Neural progenitor cell (in vitro differentiated cells): Measurements from ENCODE around the gene PAH. TPM values are rescaled to one million over a fixed set of nuclear protein-coding genes. Genes with fewer than 3 reads are reported as not detected.
A peak's percentile ranks its signal among the peaks of the same experiment; 100 is the strongest.

Experiments
- DNase-seq: peaks from one replicate; pipeline ENCODE4 v3.0.0-alpha.2; 2016; ENCODE audit warnings: low spot score
- H2AFZ ChIP-seq: fragments of 200-600 bp; sonication (generic); replicated peaks from 2 replicates; pipeline ENCODE4 v1.6.1; 2016; ENCODE audit warnings: antibody characterized with exemption
- H3F3A ChIP-seq: fragments of 200-600 bp; sonication (generic); 2 replicates; pipeline ENCODE4 v1.6.1; 2016; ENCODE audit warnings: antibody characterized with exemption, low read depth
- H3K27ac ChIP-seq: fragments of 200-600 bp; sonication (generic); 2 replicates; pipeline ENCODE4 v1.5.1; 2016; ENCODE audit warnings: mild to moderate bottlenecking
- H3K27me3 ChIP-seq: fragments of 200-600 bp; sonication (generic); 2 replicates; pipeline ENCODE4 v1.6.1; 2016; ENCODE audit warnings: mild to moderate bottlenecking, moderate library complexity
- H3K36me3 ChIP-seq: fragments of 200-600 bp; sonication (generic); 2 replicates; pipeline ENCODE4 v1.5.1; 2016
- H3K4me1 ChIP-seq: fragments of 200-600 bp; sonication (generic); 2 replicates; pipeline ENCODE4 v1.6.1; 2016; ENCODE audit warnings: mixed run types
- H3K4me2 ChIP-seq: fragments of 200-600 bp; sonication (generic); 2 replicates; pipeline ENCODE4 v1.6.1; 2016
- H3K4me3 ChIP-seq: fragments of 200-600 bp; sonication (generic); 2 replicates; pipeline ENCODE4 v1.5.1; 2016
- H3K79me2 ChIP-seq: fragments of 200-600 bp; sonication (generic); 2 replicates; pipeline ENCODE4 v1.6.1; 2016; ENCODE audit warnings: low read depth
- H3K9ac ChIP-seq: fragments of 200-600 bp; sonication (generic); 2 replicates; pipeline ENCODE4 v1.6.1; 2016
- H3K9me3 ChIP-seq: fragments of 200-600 bp; sonication (generic); 2 replicates; pipeline ENCODE4 v1.5.1; 2016; ENCODE audit warnings: low read depth
- H4K20me1 ChIP-seq: fragments of 200-600 bp; sonication (generic); 2 replicates; pipeline ENCODE4 v1.6.1; 2016; ENCODE audit warnings: low read depth
- H3K27ac Mint-ChIP-seq: 3 replicates; pipeline ENCODE4 v1.8.0; 2021; ENCODE audit warnings: mixed read lengths
- H3K27me3 Mint-ChIP-seq: 2 replicates; pipeline ENCODE4 v1.8.0; 2022; ENCODE audit warnings: low read depth, mild to moderate bottlenecking, inconsistent platforms, moderate library complexity, mixed read lengths; ENCODE audit not compliant: insufficient read depth
- H3K36me3 Mint-ChIP-seq: 3 replicates; pipeline ENCODE4 v1.8.0; 2021; ENCODE audit warnings: mixed read lengths
- H3K4me1 Mint-ChIP-seq: 3 replicates; pipeline ENCODE4 v1.8.0; 2021; ENCODE audit warnings: mixed read lengths
- H3K4me3 Mint-ChIP-seq: 3 replicates; pipeline ENCODE4 v1.8.0; 2021; ENCODE audit warnings: mild to moderate bottlenecking, moderate library complexity, mixed read lengths
- H3K9me3 Mint-ChIP-seq: 3 replicates; pipeline ENCODE4 v1.8.0; 2020; ENCODE audit warnings: mixed read lengths
- CTCF ChIP-seq: fragments of 200-600 bp; sonication (generic); IDR thresholded peaks from 2 replicates; pipeline ENCODE4 v1.5.1; 2017; ENCODE audit warnings: antibody characterized with exemption, mild to moderate bottlenecking
- EZH2 ChIP-seq: fragments of 200-600 bp; sonication (generic); IDR thresholded peaks from 2 replicates; pipeline ENCODE4 v1.6.1; 2017; ENCODE audit warnings: antibody characterized with exemption, mild to moderate bottlenecking, moderate library complexity
- EZH2phosphoT487 ChIP-seq: fragments of 200-600 bp; sonication (generic); IDR thresholded peaks from 2 replicates; pipeline ENCODE4 v1.6.1; 2017; ENCODE audit warnings: antibody characterized with exemption
- total RNA-seq: library from RNA; depleted of rRNA; stranded (reverse); fragments of >200 nt; gene quantifications from 2 replicates; pipeline ENCODE4 v1.2.3, GENCODE V29; 2015; ENCODE audit warnings: low replicate concordance

The PAH gene
- total RNA-seq, 1 donor from 2014 or later: 0.07 TPM

GRCh38 chr12:102873077-102873476, 44.0 kb downstream of the PAH start:
- Mint-ChIP-seq H3K27me3 (no peaks in the 10 kb centered on the region), H3K4me3 (no peak overlapping the region), H3K27ac (no peak overlapping the region), H3K36me3 (no peaks in the 10 kb centered on the region), H3K4me1 (peaks cover 21% of the 10 kb centered on the region), H3K9me3 (no peaks in the 10 kb centered on the region)
- H3K4me1 ChIP-seq: peaks cover 10% of the 10 kb centered on the region
- peaks cover 8% of the 10 kb centered on the region for H3F3A ChIP-seq
- H2AFZ ChIP-seq: no peak overlapping the region
- H4K20me1 ChIP-seq: no peaks in the 10 kb centered on the region
- TF ChIP-seq EZH2 (no peak), CTCF (no peak), EZH2phosphoT487 (no peak)
- H3K27me3 ChIP-seq: no peaks in the 10 kb centered on the region
- no peak overlapping the region for H3K27ac ChIP-seq
- no peaks in the 10 kb centered on the region for H3K9me3 ChIP-seq
- H3K36me3 ChIP-seq: no peaks in the 10 kb centered on the region
- DNase-seq: no peak
- no peaks in the 10 kb centered on the region for H3K79me2 ChIP-seq
- no peak overlapping the region for H3K4me3 ChIP-seq
- no peak overlapping the region for H3K4me2 ChIP-seq
- no peak overlapping the region for H3K9ac ChIP-seq

- H3K27me3 Mint-ChIP-seq: no peaks in the 10 kb centered on the region
- H3K4me1 ChIP-seq: peaks cover 20% of the 10 kb centered on the region
- peaks cover 8% of the 10 kb centered on the region for H3F3A ChIP-seq
- H3K9me3 Mint-ChIP-seq: no peaks in the 10 kb centered on the region
- no peaks in the 10 kb centered on the region for H4K20me1 ChIP-seq
- TF ChIP-seq CTCF (no peak), EZH2 (no peak)
- H3K36me3 Mint-ChIP-seq: no peaks in the 10 kb centered on the region
- no peaks in the 10 kb centered on the region for H3K79me2 ChIP-seq
- no peak overlapping the region for H3K27ac ChIP-seq
- no peak overlapping the region for H2AFZ ChIP-seq
- no peak for DNase-seq
- peaks cover 19% of the 10 kb centered on the region for H3K4me1 Mint-ChIP-seq
- H3K4me3 ChIP-seq: no peak overlapping the region
- no peak overlapping the region for H3K4me2 ChIP-seq
- no peak overlapping the region for H3K27ac Mint-ChIP-seq
- no peaks in the 10 kb centered on the region for H3K36me3 ChIP-seq
- H3K9me3 ChIP-seq: no peaks in the 10 kb centered on the region
- H3K9ac ChIP-seq: no peak overlapping the region
- H3K4me3 Mint-ChIP-seq: no peak overlapping the region
- no peaks in the 10 kb centered on the region for H3K27me3 ChIP-seq
Measured at GRCh38 chr12:102871014-102871413, 46.0 kb downstream of the PAH start.

- H3K79me2 ChIP-seq: no peaks in the 10 kb centered on the region
- no peak overlapping the region for H3K9ac ChIP-seq
- Mint-ChIP-seq H3K27me3 (no peaks in the 10 kb centered on the region), H3K9me3 (no peaks in the 10 kb centered on the region), H3K36me3 (no peaks in the 10 kb centered on the region), H3K27ac (peak overlapping the region; percentile 34), H3K4me3 (no peak overlapping the region), H3K4me1 (peaks cover 16% of the 10 kb centered on the region)
- no peak overlapping the region for H2AFZ ChIP-seq
- no peak overlapping the region for H3K4me3 ChIP-seq
- H3K27ac ChIP-seq: no peak overlapping the region
- no peaks in the 10 kb centered on the region for H3K36me3 ChIP-seq
- H4K20me1 ChIP-seq: no peaks in the 10 kb centered on the region
- H3K27me3 ChIP-seq: no peaks in the 10 kb centered on the region
- H3K9me3 ChIP-seq: no peaks in the 10 kb centered on the region
- H3F3A ChIP-seq: no peaks in the 10 kb centered on the region
- peaks cover 18% of the 10 kb centered on the region for H3K4me1 ChIP-seq
- TF ChIP-seq EZH2phosphoT487: no peak
- TF ChIP-seq EZH2: no peak
- no peak for TF ChIP-seq CTCF
- no peak overlapping the region for H3K4me2 ChIP-seq
- no peak for DNase-seq
Measured at GRCh38 chr12:102869571-102869970, 47.5 kb downstream of the PAH start.
